Smooth muscle cell (in vitro differentiated cells): Measurements from ENCODE around the gene TBC1D22A. TPM values are rescaled to one million over a fixed set of nuclear protein-coding genes. Genes with fewer than 3 reads are reported as not detected.

ENCODE experiments used
- DNase-seq: peaks from one replicate; lab custom pipeline; 2025; ENCODE audit not compliant: unreplicated experiment; lab: John Stamatoyannopoulos, UW
- H2AFZ ChIP-seq: fragments of 200-600 bp; sonication (generic); 2 replicates; pipeline ENCODE4 v1.6.0; 2016; ENCODE audit warnings: antibody characterized with exemption, low read depth, mild to moderate bottlenecking
- H3F3A ChIP-seq: fragments of 200-600 bp; sonication (generic); 2 replicates; pipeline ENCODE4 v1.6.0; 2017; ENCODE audit warnings: antibody characterized with exemption, low read depth
- H3K27ac ChIP-seq: fragments of 200-600 bp; sonication (generic); 2 replicates; pipeline ENCODE4 v1.5.1; 2016; ENCODE audit warnings: low read depth, mild to moderate bottlenecking
- H3K27me3 ChIP-seq: fragments of 200-600 bp; sonication (generic); 2 replicates; pipeline ENCODE4 v1.6.1; 2016; ENCODE audit warnings: low read depth, mild to moderate bottlenecking
- H3K36me3 ChIP-seq: fragments of 200-600 bp; sonication (generic); 2 replicates; pipeline ENCODE4 v1.5.1; 2016; ENCODE audit warnings: low read depth
- H3K4me1 ChIP-seq: fragments of 200-600 bp; sonication (generic); 2 replicates; pipeline ENCODE4 v1.5.1; 2016; ENCODE audit warnings: low read depth
- H3K4me2 ChIP-seq: fragments of 200-600 bp; sonication (generic); 2 replicates; pipeline ENCODE4 v1.6.0; 2016; ENCODE audit warnings: mild to moderate bottlenecking
- H3K4me3 ChIP-seq: fragments of 200-600 bp; sonication (generic); 2 replicates; pipeline ENCODE4 v1.5.1; 2016; ENCODE audit warnings: mild to moderate bottlenecking
- H3K79me2 ChIP-seq: fragments of 200-600 bp; sonication (generic); 2 replicates; pipeline ENCODE4 v1.6.0; 2016; ENCODE audit warnings: low read depth, mild to moderate bottlenecking
- H3K9ac ChIP-seq: fragments of 200-600 bp; sonication (generic); 2 replicates; pipeline ENCODE4 v1.6.0; 2016; ENCODE audit warnings: low read depth
- H3K9me3 ChIP-seq: fragments of 200-600 bp; sonication (generic); replicated peaks from 2 replicates; pipeline ENCODE4 v1.5.1; 2016; ENCODE audit warnings: low read depth
- H4K20me1 ChIP-seq: fragments of 200-600 bp; sonication (generic); 2 replicates; pipeline ENCODE4 v1.6.0; 2016; ENCODE audit warnings: low read depth
- CTCF ChIP-seq: fragments of 200-600 bp; sonication (generic); IDR thresholded peaks from 2 replicates; pipeline ENCODE4 v1.5.1; 2017; ENCODE audit warnings: borderline replicate concordance, mild to moderate bottlenecking, antibody characterized with exemption; ENCODE audit not compliant: insufficient read depth, poor library complexity, severe bottlenecking
- WGBS: methylation state at CpG from one replicate; pipeline ENCODE4 v1.1.7; 2016; ENCODE audit warnings: low lambda C conversion rate; 5-methylcytosine and 5-hydroxymethylcytosine counted together
- polyA plus RNA-seq: library from polyadenylated mRNA; unstranded; fragments of >200 nt; fragmentation: Nextera tagmentation; extraction: Ambion mirVana; gene quantifications from 2 replicates; pipeline ENCODE4 v1.2.1, GENCODE V29; 2016
- total RNA-seq: library from RNA; depleted of rRNA; stranded (reverse); fragments of >200 nt; gene quantifications from 2 replicates; pipeline ENCODE4 v1.2.3, GENCODE V29; 2014

TBC1D22A gene
- total and polyA plus RNA-seq, 2 experiments from 2014 or later: 12.5 to 14.4 TPM

GRCh38 chr22:46963672-46964545 lies 201.5 kb downstream of the TBC1D22A start:
- Histone ChIP-seq H3K4me2 (no peak overlapping the region), H3K4me3 (no peak overlapping the region), H3K9me3 (no peaks in the 10 kb centered on the region), H3K79me2 (no peaks in the 10 kb centered on the region), H3K4me1 (no peaks in the 10 kb centered on the region), H3K9ac (no peak overlapping the region), H2AFZ (no peak overlapping the region), H3K27ac (no peak overlapping the region), H3K27me3 (no peaks in the 10 kb centered on the region), H3F3A (no peaks in the 10 kb centered on the region), H4K20me1 (peaks cover 46% of the 10 kb centered on the region), H3K36me3 (no peaks in the 10 kb centered on the region)
- DNase-seq: no peak
- 95% methylated on average over 16 of the region's 16 CpGs for WGBS
- no peak for TF ChIP-seq CTCF

GRCh38 chr22:46964773-46965550 lies 202.5 kb downstream of the TBC1D22A start:
- 83% methylated on average over 31 of the region's 31 CpGs for WGBS
- TF ChIP-seq CTCF: no peak

DNA sequence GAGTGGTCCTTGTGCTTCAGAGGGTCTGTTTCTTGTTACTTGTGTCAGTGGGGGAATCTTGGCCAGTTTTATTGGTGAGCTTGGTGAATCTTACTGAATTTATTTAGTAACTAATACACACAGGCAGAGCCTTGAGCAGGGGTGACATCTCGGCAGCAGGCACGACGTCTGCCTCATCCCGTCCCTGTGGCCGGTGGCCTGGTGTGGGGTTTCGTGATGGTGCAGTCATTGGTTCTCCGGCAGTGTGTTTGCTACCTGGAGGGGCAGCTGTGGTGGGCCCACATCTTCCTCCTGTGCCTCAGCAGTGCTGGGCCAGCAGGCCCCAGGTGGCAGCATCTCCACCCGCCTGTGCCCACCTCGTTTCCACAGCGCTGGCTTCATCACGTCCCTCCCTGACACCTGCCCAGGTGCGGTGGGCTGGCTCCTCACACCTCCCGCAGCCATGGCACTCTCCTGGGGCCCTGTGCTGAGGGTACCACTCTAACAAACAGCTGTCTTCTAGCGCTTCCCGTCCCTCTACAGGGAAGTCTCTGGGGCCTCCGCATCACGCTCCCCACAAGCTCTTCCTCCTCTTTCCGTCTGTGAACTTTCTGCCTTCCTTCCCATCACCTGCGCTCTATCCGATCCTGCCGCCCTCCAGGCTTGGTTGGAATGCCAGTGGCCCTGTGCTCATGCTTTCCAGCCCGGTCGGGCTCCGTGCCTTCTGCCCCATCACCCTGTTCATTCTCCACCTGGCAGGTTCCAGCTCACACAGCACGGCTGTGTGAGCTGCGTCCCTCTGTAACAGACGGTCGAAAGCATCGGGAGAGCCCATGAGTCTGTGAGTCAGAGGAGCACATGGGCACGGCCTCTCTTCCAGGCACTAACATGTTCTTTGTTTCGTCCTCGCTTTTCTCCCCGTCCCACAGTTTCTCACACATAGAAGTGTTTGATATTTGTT lies 203.4 kb downstream of the TBC1D22A start:
- no peak for TF ChIP-seq CTCF
- no peaks in the 10 kb centered on the region for H3K9me3 ChIP-seq
- H3K36me3 ChIP-seq: no peaks in the 10 kb centered on the region
- no peak overlapping the region for H2AFZ ChIP-seq
- 92% methylated on average over 33 of the region's 33 CpGs for WGBS
- peaks cover 2% of the 10 kb centered on the region for H3K4me1 ChIP-seq
- no peaks in the 10 kb centered on the region for H3K27me3 ChIP-seq
- H3K27ac ChIP-seq: no peak overlapping the region
- no peak overlapping the region for H3K4me3 ChIP-seq
- no peak for DNase-seq
- no peaks in the 10 kb centered on the region for H3K79me2 ChIP-seq
- no peaks in the 10 kb centered on the region for H3F3A ChIP-seq
- no peak overlapping the region for H3K4me2 ChIP-seq
- H4K20me1 ChIP-seq: peaks cover 63% of the 10 kb centered on the region
- H3K9ac ChIP-seq: no peak overlapping the region

More at GRCh38 chr22:46964773-46965550, 202.5 kb downstream of the TBC1D22A start:
- H4K20me1 ChIP-seq: peaks cover 54% of the 10 kb centered on the region
- DNase-seq: no peak
- H3K36me3 ChIP-seq: no peaks in the 10 kb centered on the region
- no peak overlapping the region for H3K27ac ChIP-seq
- H3K9ac ChIP-seq: no peak overlapping the region
- no peaks in the 10 kb centered on the region for H3K27me3 ChIP-seq
- H2AFZ ChIP-seq: no peak overlapping the region
- H3K9me3 ChIP-seq: no peaks in the 10 kb centered on the region
- no peaks in the 10 kb centered on the region for H3K79me2 ChIP-seq
- no peaks in the 10 kb centered on the region for H3F3A ChIP-seq
- no peak overlapping the region for H3K4me3 ChIP-seq
- H3K4me1 ChIP-seq: no peaks in the 10 kb centered on the region
- H3K4me2 ChIP-seq: no peak overlapping the region
